ENCODE results near the gene ZFYVE28. TPM values are rescaled to one million over a fixed set of nuclear protein-coding genes. Genes with fewer than 3 reads are reported as not detected.
A peak's percentile ranks its signal among the peaks of the same experiment; 100 is the strongest.

Gene ZFYVE28
- total RNA-seq, 1 donor from 2014 or later, result 5.9 TPM

DNA sequence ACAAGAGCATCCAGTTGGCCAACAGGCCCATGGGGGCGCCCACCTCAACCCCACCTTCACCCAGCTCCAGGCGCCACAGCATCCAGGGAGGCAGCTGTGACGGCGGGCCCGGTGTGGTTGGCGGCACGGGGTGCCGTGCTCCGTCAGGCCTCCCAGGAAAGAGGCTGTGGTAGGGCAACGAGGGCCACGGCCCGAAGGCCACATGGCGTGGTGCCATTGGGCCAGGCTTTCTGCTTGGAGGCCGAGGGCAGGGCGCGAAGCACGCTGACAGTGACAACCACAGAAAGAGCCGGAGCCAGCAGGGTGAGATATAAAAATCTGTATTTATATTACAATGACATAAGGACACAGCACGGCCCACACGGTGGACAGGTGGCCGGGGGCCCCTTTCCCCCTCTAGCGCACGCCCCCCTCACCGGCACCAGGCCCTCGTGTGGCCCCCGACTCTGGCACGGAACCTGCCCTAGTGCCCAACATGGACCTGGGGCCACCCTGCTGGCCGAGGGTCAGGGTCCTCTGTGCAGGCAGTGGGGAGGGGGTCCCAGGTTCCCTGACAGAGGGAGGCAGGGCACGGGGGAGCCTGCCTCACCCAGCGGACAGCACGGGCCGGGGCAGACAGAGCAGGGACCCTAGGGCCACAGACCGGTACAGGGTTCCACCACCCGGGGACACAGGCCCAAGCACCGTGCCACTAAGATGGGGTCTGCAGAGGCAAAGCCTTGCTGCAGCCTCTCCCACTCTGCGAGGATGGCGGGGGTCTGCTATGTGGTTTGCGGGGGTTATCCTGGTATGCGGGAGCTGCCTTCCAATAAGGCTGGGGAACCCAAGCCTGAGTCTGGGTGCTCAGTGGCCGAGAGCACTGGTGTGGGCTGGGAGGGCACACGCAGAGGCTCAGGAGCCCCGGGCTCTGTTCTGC lies 171.1 kb downstream of the ZFYVE28 start:
- peaks cover 24% of the 10 kb centered on the region for H3K36me3 Mint-ChIP-seq (ENCODE audit: low read depth)
- H3K27me3 Mint-ChIP-seq, result no peaks in the 10 kb centered on the region
- DNase-seq (peak; percentile 12), ATAC-seq (ENCODE audit: low read depth) (no peak)
- H3K9me3 Mint-ChIP-seq, result no peaks in the 10 kb centered on the region
- ChIA-PET CTCF (no interaction called here), POLR2A (no interaction called here)
- intact Hi-C loops (cut with micrococcal nuclease), result loop anchor here (10.0 kb wide), 4 partner anchors 243 to 717 kb away; partner anchors contain the start of genes GRK4, NELFA and NOP14
- H3K4me1 Mint-ChIP-seq, result peaks cover 16% of the 10 kb centered on the region
- no peak overlapping the region for H3K27ac Mint-ChIP-seq
- TF ChIP-seq, protein P1, sequence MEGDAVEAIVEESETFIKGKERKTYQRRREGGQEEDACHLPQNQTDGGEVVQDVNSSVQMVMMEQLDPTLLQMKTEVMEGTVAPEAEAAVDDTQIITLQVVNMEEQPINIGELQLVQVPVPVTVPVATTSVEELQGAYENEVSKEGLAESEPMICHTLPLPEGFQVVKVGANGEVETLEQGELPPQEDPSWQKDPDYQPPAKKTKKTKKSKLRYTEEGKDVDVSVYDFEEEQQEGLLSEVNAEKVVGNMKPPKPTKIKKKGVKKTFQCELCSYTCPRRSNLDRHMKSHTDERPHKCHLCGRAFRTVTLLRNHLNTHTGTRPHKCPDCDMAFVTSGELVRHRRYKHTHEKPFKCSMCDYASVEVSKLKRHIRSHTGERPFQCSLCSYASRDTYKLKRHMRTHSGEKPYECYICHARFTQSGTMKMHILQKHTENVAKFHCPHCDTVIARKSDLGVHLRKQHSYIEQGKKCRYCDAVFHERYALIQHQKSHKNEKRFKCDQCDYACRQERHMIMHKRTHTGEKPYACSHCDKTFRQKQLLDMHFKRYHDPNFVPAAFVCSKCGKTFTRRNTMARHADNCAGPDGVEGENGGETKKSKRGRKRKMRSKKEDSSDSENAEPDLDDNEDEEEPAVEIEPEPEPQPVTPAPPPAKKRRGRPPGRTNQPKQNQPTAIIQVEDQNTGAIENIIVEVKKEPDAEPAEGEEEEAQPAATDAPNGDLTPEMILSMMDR (IDR thresholded peaks at IDR 0.05), result no peak
- H3K4me3 Mint-ChIP-seq, result no peak overlapping the region

DNA sequence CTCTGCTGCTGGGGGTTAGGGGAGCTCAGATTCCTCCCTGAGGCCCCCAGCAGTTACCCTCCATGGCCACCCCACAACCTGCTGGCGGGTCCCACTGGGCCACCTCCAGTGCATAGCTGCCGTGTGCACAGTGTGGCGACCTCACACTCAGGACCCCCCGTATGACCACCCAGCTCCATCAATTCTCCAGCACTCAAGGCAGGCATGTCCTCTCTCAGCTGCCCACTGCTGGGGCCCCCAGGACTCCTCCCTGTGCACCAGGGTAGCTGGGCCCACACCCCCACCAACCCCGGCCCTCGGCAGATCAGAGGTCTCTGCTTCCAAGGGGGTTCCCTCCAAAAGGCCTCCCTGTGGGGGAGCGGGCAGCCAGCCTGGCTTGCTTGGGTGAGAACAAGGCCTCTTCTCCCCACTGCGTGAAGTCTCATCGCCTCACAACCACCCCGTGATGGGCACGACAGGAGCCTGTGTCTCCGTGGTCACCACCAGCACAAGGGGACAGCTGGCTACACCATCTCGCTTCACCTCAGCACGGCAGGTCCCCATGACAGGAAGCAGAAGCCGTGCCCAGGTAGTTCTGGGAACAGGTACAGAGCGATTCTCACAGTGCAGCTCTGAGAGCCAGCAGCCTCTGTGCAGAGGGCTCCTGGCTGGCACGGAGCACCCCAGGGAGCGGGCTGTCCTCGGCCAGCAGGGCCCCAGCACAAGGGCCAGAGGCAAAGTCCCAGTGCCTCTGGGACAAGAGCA lies 171.9 kb downstream of the ZFYVE28 start:
- DNase-seq, result peak; percentile 13
- H3K4me3 Mint-ChIP-seq, result no peak overlapping the region
- intact Hi-C loops (cut with micrococcal nuclease), result loop anchor here (10.0 kb wide), 4 partner anchors 242 to 718 kb away; partner anchors contain the start of genes GRK4, NELFA and NOP14

DNA sequence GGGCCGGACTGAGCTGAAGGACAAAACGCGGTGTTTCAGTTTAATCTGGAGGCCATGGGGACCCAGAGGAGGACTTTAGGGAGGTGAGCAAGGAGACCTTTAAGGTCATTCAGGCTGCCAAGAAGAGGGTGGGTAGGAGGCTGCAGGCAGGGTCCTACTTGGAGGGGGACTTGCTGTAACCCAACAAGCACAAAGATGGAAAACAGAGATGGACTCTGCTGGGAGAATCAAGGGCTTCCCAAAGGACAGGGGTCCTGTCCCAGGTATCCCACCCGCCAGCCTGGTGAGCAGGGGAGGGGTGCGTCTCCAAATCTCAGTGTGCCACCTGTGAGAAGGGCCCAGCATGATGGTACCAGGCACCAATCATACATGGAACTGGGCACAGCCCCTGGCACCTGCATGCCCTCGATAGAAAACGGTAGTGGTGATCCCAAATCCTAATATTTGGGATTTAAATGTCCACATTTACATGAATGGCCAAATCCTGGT lies 172.6 kb downstream of the ZFYVE28 start:
- DNase-seq (no peak), ATAC-seq (ENCODE audit: low read depth) (no peak)
- ChIA-PET POLR2A (interaction anchor here (0.9 kb wide), 1 partner anchor 45 kb away, joined by 3 read pairs; no protein-coding TSS in a partner anchor), CTCF (no interaction called here)
- intact Hi-C loops (cut with micrococcal nuclease), result loop anchor here (10.0 kb wide), 4 partner anchors 241 to 719 kb away; partner anchors contain the start of genes GRK4, NELFA and NOP14
- H3K36me3 Mint-ChIP-seq (ENCODE audit: low read depth), result peaks cover 17% of the 10 kb centered on the region
- H3K4me3 Mint-ChIP-seq, result no peak overlapping the region
- no peaks in the 10 kb centered on the region for H3K9me3 Mint-ChIP-seq
- TF ChIP-seq, protein P1 (IDR thresholded peaks at IDR 0.05), result no peak
- H3K27ac Mint-ChIP-seq, result peak overlapping the region; percentile 9
- H3K27me3 Mint-ChIP-seq, result no peaks in the 10 kb centered on the region
- peaks cover 21% of the 10 kb centered on the region for H3K4me1 Mint-ChIP-seq

More for the DNA sequence above, 171.9 kb downstream of the ZFYVE28 start:
- Mint-ChIP-seq H3K36me3 (ENCODE audit: low read depth) (peaks cover 20% of the 10 kb centered on the region), H3K4me1 (peaks cover 18% of the 10 kb centered on the region), H3K9me3 (no peaks in the 10 kb centered on the region), H3K27me3 (no peaks in the 10 kb centered on the region), H3K27ac (no peak overlapping the region)
- POLR2A ChIA-PET, result interaction anchor here (0.9 kb wide), 1 partner anchor 44 kb away, joined by 3 read pairs; no protein-coding TSS in a partner anchor
- TF ChIP-seq, protein P1 (IDR thresholded peaks at IDR 0.05), result no peak
- ATAC-seq (ENCODE audit: low read depth), result no peak
- CTCF ChIA-PET, result no interaction called here

DNA sequence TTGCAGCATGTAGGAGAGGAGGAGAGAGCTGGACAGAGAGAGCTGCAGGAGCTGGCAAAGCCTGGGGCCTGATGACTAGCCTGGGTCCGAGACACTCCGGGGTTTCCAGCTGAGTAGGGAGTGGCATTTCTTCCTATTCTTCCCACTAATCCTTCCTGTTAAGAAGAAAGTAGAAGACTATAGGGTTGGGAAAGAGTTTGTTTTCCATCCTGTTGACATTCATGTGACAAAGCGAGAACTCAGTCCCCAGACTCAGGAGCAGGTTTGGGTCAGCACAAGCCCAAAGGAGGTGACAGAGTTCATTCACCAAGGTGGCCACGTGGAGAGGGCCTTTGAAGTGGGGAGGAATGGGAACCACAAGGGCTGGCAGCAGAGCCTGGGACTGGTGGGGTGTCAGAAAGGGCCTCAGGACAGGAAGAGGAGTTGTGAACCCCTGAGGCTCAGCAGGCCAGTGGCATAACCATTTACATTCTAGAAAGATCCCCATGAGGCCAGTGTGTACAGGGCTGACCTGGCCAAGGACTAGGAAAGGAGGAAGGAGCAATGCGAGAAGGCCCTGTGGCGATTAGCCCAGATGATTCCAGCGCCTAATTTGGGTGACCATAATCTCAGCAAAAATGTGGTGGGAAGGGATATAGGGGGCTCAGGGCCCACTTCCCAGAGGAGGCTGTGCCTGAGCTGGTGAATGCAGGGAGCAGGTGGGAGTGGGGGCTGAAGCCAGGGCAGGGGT lies 173.2 kb downstream of the ZFYVE28 start:
- no peaks in the 10 kb centered on the region for H3K9me3 Mint-ChIP-seq
- no peak for ATAC-seq (ENCODE audit: low read depth)
- H3K4me3 Mint-ChIP-seq, result no peak overlapping the region
- ChIA-PET CTCF (no interaction called here), POLR2A (interaction anchor here (0.9 to 1.6 kb wide), 2 partner anchors 17 to 45 kb away, joined by 3 to 6 read pairs; partner anchors contain the start of gene MXD4)
- TF ChIP-seq, protein P1 (IDR thresholded peaks at IDR 0.05), result no peak
- no peaks in the 10 kb centered on the region for H3K27me3 Mint-ChIP-seq
- intact Hi-C loops (cut with micrococcal nuclease), result loop anchor here (10.0 kb wide), 4 partner anchors 240 to 720 kb away; partner anchors contain the start of genes GRK4, NELFA and NOP14
- DNase-seq, result no peak
- peak overlapping the region; percentile 54 for H3K27ac Mint-ChIP-seq
- H3K4me1 Mint-ChIP-seq, result peaks cover 27% of the 10 kb centered on the region
- H3K36me3 Mint-ChIP-seq (ENCODE audit: low read depth), result peaks cover 14% of the 10 kb centered on the region

All from activated B cell treated with CpG ODN at 0.5 μM for 24 hours (primary cell).